T-cell (primary cell): ENCODE measurements around the gene UQCRQ. TPM values are rescaled to one million over a fixed set of nuclear protein-coding genes. Genes with fewer than 3 reads are reported as not detected.

Experiments
- ATAC-seq, 4 experiments: fragments of 200-7000 bp in 3 of 4; fragments of 150-1000 bp in 1 of 4; cut with Tn5 transposase; replicated peaks in 1 of 4; 1 replicate in 3 of 4; 2 replicates in 1 of 4; pipeline ENCODE4 v1.10.0; 2021; ENCODE audit warnings: moderate library complexity in 3 of 4, mild to moderate bottlenecking in 2 of 4, moderate number of reproducible peaks in 1 of 4
- CTCF ChIA-PET, 2 donors: fragments of 300-600 bp; sonication (Branson Sonifier 250); formaldehyde crosslinking; loops; one replicate each; lab custom pipeline; 2022; ENCODE audit warnings: antibody characterized with exemption in 2 of 2; lab: Charles Lee
- POLR2A ChIA-PET, 2 donors: fragments of 300-600 bp; sonication (Branson Sonifier 250); formaldehyde crosslinking; loops; one replicate each; lab custom pipeline; 2022; ENCODE audit warnings: antibody characterized with exemption in 2 of 2; lab: Charles Lee
- DNase-seq, 35 experiments: peaks; one replicate each; pipeline versions ENCODE4 v3.0.0 to v3.0.0-alpha.2; 2013 to 2023
- H3K27ac ChIP-seq: one replicate; pipeline ENCODE4 v1.5.1; 2013; ENCODE audit warnings: low read length
- H3K27me3 ChIP-seq, 2 experiments: replicated peaks in 1 of 2; 1 replicate in 1 of 2; 2 replicates in 1 of 2; pipeline versions ENCODE4 v1.6.1 to v1.7.0; 2013; ENCODE audit warnings: low read length in 1 of 2, mixed read lengths in 1 of 2; ENCODE audit not compliant: control insufficient read depth in 2 of 2, insufficient read depth in 2 of 2; ENCODE audit errors: extremely low read depth in 1 of 2
- H3K36me3 ChIP-seq, 2 donors: 1 replicate in 1 of 2; 2 replicates in 1 of 2; pipeline versions ENCODE4 v1.6.1 to v1.7.0; 2013; ENCODE audit warnings: low read length in 1 of 2; ENCODE audit not compliant: control insufficient read depth in 2 of 2, insufficient read depth in 1 of 2; ENCODE audit errors: extremely low read depth in 1 of 2
- H3K4me1 ChIP-seq, 2 experiments: 1 replicate in 1 of 2; 2 replicates in 1 of 2; pipeline versions ENCODE4 v1.6.1 to v1.7.0; 2013; ENCODE audit warnings: low read length in 2 of 2, mixed read lengths in 1 of 2; ENCODE audit not compliant: insufficient read depth in 2 of 2, control insufficient read depth in 1 of 2; ENCODE audit errors: extremely low read depth in 1 of 2
- H3K4me3 ChIP-seq, 2 donors: 1 replicate in 1 of 2; 2 replicates in 1 of 2; pipeline versions ENCODE4 v1.5.1 to v1.7.0; 2013; ENCODE audit warnings: mild to moderate bottlenecking in 2 of 2, low read length in 1 of 2, moderate library complexity in 1 of 2; ENCODE audit not compliant: control insufficient read depth in 1 of 2; ENCODE audit errors: extremely low read depth in 1 of 2
- H3K9me3 ChIP-seq: 2 replicates; pipeline ENCODE4 v1.7.0; 2013
- H3K27ac Mint-ChIP-seq, 2 donors: one replicate each; pipeline ENCODE4 v1.8.0; 2020 to 2021; ENCODE audit warnings: mild to moderate bottlenecking in 2 of 2, mixed read lengths in 2 of 2
- H3K27me3 Mint-ChIP-seq, 2 donors: one replicate each; pipeline ENCODE4 v1.8.0; 2021 to 2022; ENCODE audit warnings: mixed read lengths in 2 of 2
- H3K36me3 Mint-ChIP-seq: one replicate; pipeline ENCODE4 v1.8.0; 2021; ENCODE audit warnings: mixed read lengths
- H3K4me1 Mint-ChIP-seq, 3 donors: one replicate each; pipeline ENCODE4 v1.8.0; 2020 to 2022; ENCODE audit warnings: mixed read lengths in 3 of 3, mild to moderate bottlenecking in 1 of 3
- H3K4me3 Mint-ChIP-seq, 3 donors: one replicate each; pipeline ENCODE4 v1.8.0; 2020 to 2022; ENCODE audit warnings: mild to moderate bottlenecking in 3 of 3, mixed read lengths in 3 of 3, moderate library complexity in 3 of 3
- H3K9me3 Mint-ChIP-seq, 3 donors: one replicate each; pipeline ENCODE4 v1.8.0; 2020 to 2022; ENCODE audit warnings: mixed read lengths in 3 of 3
- WGBS: methylation state at CpG from one replicate; pipeline ENCODE4 v1.1.5; 2013; ENCODE audit warnings: missing lambda C conversion rate; ENCODE audit not compliant: insufficient coverage; 5-methylcytosine and 5-hydroxymethylcytosine counted together
- total RNA-seq, 35 experiments: library from RNA in 6 of 35; stranded (reverse) in 6 of 35; fragments of 120-200 nt in 1 of 35; gene quantifications; one replicate each; pipeline versions ENCODE4 v1.2.1 to v1.2.4 and lab custom pipeline; 2013 to 2026

Gene UQCRQ
- total RNA-seq, 5 donors from 2014 or later (not counting 1 experiment from before 2014, with no cell fraction given): 119 to 139 (median 132) TPM

GRCh38 chr5:132901036-132901435 lies 34.6 kb downstream of the UQCRQ start:
- ChIA-PET CTCF (no interaction called here), POLR2A (no interaction called here)
- no peak overlapping the region for H3K4me3 Mint-ChIP-seq
- H3K4me1 Mint-ChIP-seq: peaks cover 16 to 25% (median 16%) of the 10 kb centered on the region in 3 donors
- Histone ChIP-seq H3K27me3 (no peaks in the 10 kb centered on the region), H3K4me1 (no peaks in the 10 kb centered on the region), H3K9me3 (no peaks in the 10 kb centered on the region), H3K27ac (no peak overlapping the region), H3K36me3 (peaks cover 5 to 34% of the 10 kb centered on the region in 2 donors), H3K4me3 (no peak overlapping the region)
- peaks cover 42% of the 10 kb centered on the region for H3K36me3 Mint-ChIP-seq
- WGBS: 100% methylated on average over 1 of the region's 4 CpGs
- no peak for DNase-seq
- no peak overlapping the region for H3K27ac Mint-ChIP-seq
- no peaks in the 10 kb centered on the region for H3K27me3 Mint-ChIP-seq
- ATAC-seq: no peak
- H3K9me3 Mint-ChIP-seq: no peaks in the 10 kb centered on the region

GRCh38 chr5:132901730-132902129 lies 35.3 kb downstream of the UQCRQ start:
- ATAC-seq (no peak), DNase-seq (no peak)
- Histone ChIP-seq H3K9me3 (no peaks in the 10 kb centered on the region), H3K4me1 (no peaks in the 10 kb centered on the region), H3K27me3 (no peaks in the 10 kb centered on the region), H3K36me3 (peaks cover 5 to 27% of the 10 kb centered on the region in 2 donors), H3K4me3 (no peak overlapping the region), H3K27ac (no peak overlapping the region)
- H3K27ac Mint-ChIP-seq: no peak overlapping the region
- H3K9me3 Mint-ChIP-seq: no peaks in the 10 kb centered on the region
- 100% methylated on average over 1 of the region's 3 CpGs for WGBS
- peaks cover 35% of the 10 kb centered on the region for H3K36me3 Mint-ChIP-seq
- peaks cover 15 to 23% (median 17%) of the 10 kb centered on the region in 3 donors for H3K4me1 Mint-ChIP-seq
- no peaks in the 10 kb centered on the region for H3K27me3 Mint-ChIP-seq
- POLR2A ChIA-PET: no interaction called here
- CTCF ChIA-PET: interaction anchor here in 1 of 2 donors (0.5 kb wide), 1 partner anchor 1804 kb away, joined by 4 read pairs; no protein-coding TSS in a partner anchor
- H3K4me3 Mint-ChIP-seq: no peak overlapping the region

- no peaks in the 10 kb centered on the region for H3K27me3 Mint-ChIP-seq
- DNase-seq: no peak
- H3K36me3 Mint-ChIP-seq: peaks cover 46% of the 10 kb centered on the region
- H3K27ac Mint-ChIP-seq: no peak overlapping the region
- Histone ChIP-seq H3K4me3 (no peak overlapping the region), H3K36me3 (peaks cover 0 to 25% of the 10 kb centered on the region in 2 donors), H3K27ac (no peak overlapping the region), H3K9me3 (no peaks in the 10 kb centered on the region), H3K27me3 (no peaks in the 10 kb centered on the region), H3K4me1 (no peaks in the 10 kb centered on the region)
- POLR2A ChIA-PET: no interaction called here
- H3K9me3 Mint-ChIP-seq: no peaks in the 10 kb centered on the region
- H3K4me3 Mint-ChIP-seq: no peak overlapping the region
- no peak for ATAC-seq
- CTCF ChIA-PET: interaction anchor here in 1 of 2 donors (0.5 kb wide), 1 partner anchor 86 kb away, joined by 5 read pairs; no protein-coding TSS in a partner anchor
- H3K4me1 Mint-ChIP-seq: peaks cover 24 to 29% (median 26%) of the 10 kb centered on the region in 3 donors
- no CpG with 5 or more reads among the region's 2 CpGs for WGBS
Observed at GRCh38 chr5:132905938-132906337, 39.5 kb downstream of the UQCRQ start.

- peaks cover 0 to 31% of the 10 kb centered on the region in 2 donors for H3K36me3 ChIP-seq
- H3K4me3 Mint-ChIP-seq: no peak overlapping the region
- ChIA-PET CTCF (interaction anchor here in 1 of 2 donors (0.5 to 0.8 kb wide), 3 partner anchors 53 to 1935 kb away, joined by 3 to 6 read pairs (median 4); no protein-coding TSS in a partner anchor), POLR2A (no interaction called here)
- H3K4me1 ChIP-seq: no peaks in the 10 kb centered on the region
- H3K27me3 Mint-ChIP-seq: no peaks in the 10 kb centered on the region
- no peak for ATAC-seq
- DNase-seq: no peak
- 100% methylated on average over 1 of the region's 2 CpGs for WGBS
- no peak overlapping the region for H3K27ac Mint-ChIP-seq
- peaks cover 27 to 33% (median 29%) of the 10 kb centered on the region in 3 donors for H3K4me1 Mint-ChIP-seq
- no peaks in the 10 kb centered on the region for H3K9me3 Mint-ChIP-seq
- no peaks in the 10 kb centered on the region for H3K9me3 ChIP-seq
- H3K36me3 Mint-ChIP-seq: peaks cover 49% of the 10 kb centered on the region
- no peak overlapping the region for H3K27ac ChIP-seq
- no peaks in the 10 kb centered on the region for H3K27me3 ChIP-seq
- H3K4me3 ChIP-seq: no peak overlapping the region
Observed at GRCh38 chr5:132907161-132907560, 40.7 kb downstream of the UQCRQ start.

GRCh38 chr5:132909702-132910101 lies 43.3 kb downstream of the UQCRQ start:
- H3K27ac Mint-ChIP-seq: no peak overlapping the region
- WGBS: no CpG with 5 or more reads among the region's 1 CpG
- peaks cover 49% of the 10 kb centered on the region for H3K36me3 Mint-ChIP-seq
- Histone ChIP-seq H3K36me3 (peaks cover 0 to 39% of the 10 kb centered on the region in 2 donors), H3K27ac (no peak overlapping the region), H3K9me3 (no peaks in the 10 kb centered on the region), H3K27me3 (no peaks in the 10 kb centered on the region), H3K4me1 (no peaks in the 10 kb centered on the region), H3K4me3 (no peak overlapping the region)
- no peaks in the 10 kb centered on the region for H3K27me3 Mint-ChIP-seq
- H3K4me1 Mint-ChIP-seq: peaks cover 24 to 31% (median 25%) of the 10 kb centered on the region in 3 donors
- ChIA-PET CTCF (interaction anchor here in 1 of 2 donors (0.7 kb wide), 1 partner anchor 109 kb away, joined by 4 read pairs; no protein-coding TSS in a partner anchor), POLR2A (no interaction called here)
- H3K4me3 Mint-ChIP-seq: no peak overlapping the region
- no peak for ATAC-seq
- H3K9me3 Mint-ChIP-seq: no peaks in the 10 kb centered on the region
- DNase-seq: no peak

GRCh38 chr5:132915681-132916080 lies 49.2 kb downstream of the UQCRQ start:
- no peak for ATAC-seq
- ChIA-PET CTCF (interaction anchor here in 1 of 2 donors (0.6 kb wide), 1 partner anchor 11 kb away, joined by 9 read pairs; no protein-coding TSS in a partner anchor), POLR2A (interaction anchor here in 1 of 2 donors (0.5 kb wide), 1 partner anchor 24 kb away, joined by 3 read pairs; no protein-coding TSS in a partner anchor)
- Histone ChIP-seq H3K27ac (no peak overlapping the region), H3K4me3 (no peak overlapping the region), H3K27me3 (no peaks in the 10 kb centered on the region), H3K4me1 (no peaks in the 10 kb centered on the region), H3K9me3 (no peaks in the 10 kb centered on the region), H3K36me3 (peaks cover 0 to 55% of the 10 kb centered on the region in 2 donors)
- no peaks in the 10 kb centered on the region for H3K9me3 Mint-ChIP-seq
- 100% methylated on average over 1 of the region's 5 CpGs for WGBS
- no peaks in the 10 kb centered on the region for H3K27me3 Mint-ChIP-seq
- peaks cover 9 to 13% (median 9%) of the 10 kb centered on the region in 3 donors for H3K4me1 Mint-ChIP-seq
- H3K27ac Mint-ChIP-seq: no peak overlapping the region
- DNase-seq: no peak
- H3K4me3 Mint-ChIP-seq: no peak overlapping the region
- peaks cover 33% of the 10 kb centered on the region for H3K36me3 Mint-ChIP-seq
